Suprapubic skin (tissue), 4 donors: ENCODE results near the gene SOX9. TPM values are rescaled to one million over a fixed set of nuclear protein-coding genes. Genes with fewer than 3 reads are reported as not detected.

Source experiments
- DNase-seq, 2 donors: peaks; one replicate each; pipeline ENCODE4 v3.0.0-alpha.2; 2019; ENCODE audit warnings: low spot score in 2 of 2
- H3K27ac ChIP-seq: fragments of 200-600 bp; sonication (generic); one replicate; pipeline ENCODE4 v1.5.1; 2019
- H3K27me3 ChIP-seq: fragments of 200-600 bp; sonication (generic); one replicate; pipeline ENCODE4 v1.5.1; 2019
- H3K36me3 ChIP-seq: fragments of 200-600 bp; sonication (generic); one replicate; pipeline ENCODE4 v1.5.1; 2019
- H3K4me1 ChIP-seq: fragments of 200-600 bp; sonication (generic); one replicate; pipeline ENCODE4 v1.5.1; 2019
- H3K4me3 ChIP-seq: fragments of 200-600 bp; sonication (generic); one replicate; pipeline ENCODE4 v1.5.1; 2019; ENCODE audit warnings: mild to moderate bottlenecking
- H3K9me3 ChIP-seq: fragments of 200-600 bp; sonication (generic); one replicate; pipeline ENCODE4 v1.5.1; 2019
- EP300 ChIP-seq: sonication (generic); formaldehyde crosslinking; IDR thresholded peaks from one replicate; pipeline ENCODE4 v1.6.1; 2017; ENCODE audit warnings: antibody characterized with exemption
- POLR2A ChIP-seq, 2 donors: fragments of 450-650 bp; IDR thresholded peaks; one replicate each; pipeline ENCODE4 v1.6.1; 2017; ENCODE audit warnings: antibody characterized with exemption in 2 of 2, mild to moderate bottlenecking in 2 of 2, moderate library complexity in 2 of 2
- POLR2AphosphoS5 ChIP-seq, 3 donors: sonication (generic); formaldehyde crosslinking; IDR thresholded peaks; one replicate each; pipeline ENCODE4 v1.6.1; 2017; ENCODE audit warnings: antibody characterized with exemption in 3 of 3
- WGBS: methylation state at CpG from one replicate; pipeline ENCODE4 v1.1.5; 2018; 5-methylcytosine and 5-hydroxymethylcytosine counted together
- total RNA-seq, 4 donors: library from RNA; depleted of rRNA; stranded (reverse); fragments of >200 nt; gene quantifications; one replicate each; pipeline ENCODE4 v1.1.0, GENCODE V29; 2016
- TF ChIP-seq, protein P1 (sequence below), 2 donors: fragments of 200-600 bp in 1 of 2; fragments of 450-650 bp in 1 of 2; sonication (generic) in 1 of 2; IDR thresholded peaks; one replicate each; pipeline ENCODE4 v1.5.1; 2016 to 2019; ENCODE audit warnings: antibody characterized with exemption in 2 of 2, mild to moderate bottlenecking in 1 of 2, moderate library complexity in 1 of 2

The SOX9 gene
- total RNA-seq, 4 donors from 2014 or later: 30.0 to 52.3 (median 42.9) TPM

DNA sequence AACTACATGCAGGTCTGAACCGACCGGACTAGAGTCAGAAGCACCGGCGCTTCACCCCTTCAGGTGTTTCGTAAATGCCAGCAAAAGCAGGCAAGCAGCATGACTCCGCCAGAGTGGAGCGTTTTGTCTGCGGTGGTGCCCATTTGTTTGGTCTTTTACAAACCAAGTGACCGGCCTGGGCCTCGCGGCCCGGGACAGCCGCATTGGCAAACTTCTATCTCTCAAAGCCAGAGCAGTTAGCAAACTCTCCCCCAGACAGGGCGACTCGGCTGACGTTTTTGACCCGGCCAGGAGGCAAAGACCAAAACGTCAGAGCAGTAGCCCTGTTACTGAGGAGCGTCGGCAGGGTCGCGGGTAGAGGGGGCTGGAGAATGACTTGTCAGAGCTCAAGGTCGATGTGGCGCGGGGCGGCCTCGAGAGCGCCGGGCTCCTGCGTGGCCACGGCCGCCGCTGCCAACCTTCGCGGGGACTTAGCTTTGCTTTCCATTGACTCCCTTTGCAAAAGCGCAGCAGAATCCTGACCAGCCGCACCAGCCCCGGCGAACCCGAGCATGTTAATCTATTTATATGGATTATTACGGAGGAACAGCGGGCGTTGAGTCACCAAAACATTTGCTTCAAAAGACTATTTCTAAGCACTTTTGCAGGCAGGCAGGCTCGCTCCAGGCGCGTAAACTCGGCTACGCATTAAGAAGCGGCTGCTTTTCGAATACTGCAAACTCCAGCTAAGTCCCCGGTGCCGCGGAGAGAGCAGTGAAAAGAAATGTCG lies 763 bp upstream of the SOX9 start:
- 4% methylated on average over 26 of the region's 54 CpGs for WGBS
- no peak for TF ChIP-seq POLR2A (IDR thresholded peaks at IDR 0.05)
- TF ChIP-seq POLR2AphosphoS5 (IDR thresholded peaks at IDR 0.05): no peak
- no peak for TF ChIP-seq EP300
- peak; percentile 76 to 81 for DNase-seq
- Histone ChIP-seq H3K36me3 (peaks cover 3% of the 10 kb centered on the region), H3K27me3 (peaks cover 90% of the 10 kb centered on the region), H3K4me1 (peaks cover 66% of the 10 kb centered on the region), H3K4me3 (peak overlapping the region; percentile 61), H3K9me3 (no peaks in the 10 kb centered on the region), H3K27ac (peak overlapping the region; percentile 78)

DNA sequence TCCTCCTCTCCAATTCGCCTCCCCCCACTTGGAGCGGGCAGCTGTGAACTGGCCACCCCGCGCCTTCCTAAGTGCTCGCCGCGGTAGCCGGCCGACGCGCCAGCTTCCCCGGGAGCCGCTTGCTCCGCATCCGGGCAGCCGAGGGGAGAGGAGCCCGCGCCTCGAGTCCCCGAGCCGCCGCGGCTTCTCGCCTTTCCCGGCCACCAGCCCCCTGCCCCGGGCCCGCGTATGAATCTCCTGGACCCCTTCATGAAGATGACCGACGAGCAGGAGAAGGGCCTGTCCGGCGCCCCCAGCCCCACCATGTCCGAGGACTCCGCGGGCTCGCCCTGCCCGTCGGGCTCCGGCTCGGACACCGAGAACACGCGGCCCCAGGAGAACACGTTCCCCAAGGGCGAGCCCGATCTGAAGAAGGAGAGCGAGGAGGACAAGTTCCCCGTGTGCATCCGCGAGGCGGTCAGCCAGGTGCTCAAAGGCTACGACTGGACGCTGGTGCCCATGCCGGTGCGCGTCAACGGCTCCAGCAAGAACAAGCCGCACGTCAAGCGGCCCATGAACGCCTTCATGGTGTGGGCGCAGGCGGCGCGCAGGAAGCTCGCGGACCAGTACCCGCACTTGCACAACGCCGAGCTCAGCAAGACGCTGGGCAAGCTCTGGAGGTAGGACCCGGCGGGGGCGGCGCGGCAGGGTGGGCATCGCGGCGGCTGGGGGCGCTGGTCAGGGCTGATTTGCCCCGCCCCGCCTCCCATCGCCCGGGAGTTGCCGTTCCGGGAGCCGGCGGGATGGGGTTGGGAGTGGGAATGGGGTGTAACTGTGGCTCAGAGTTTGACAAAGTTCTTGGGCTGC lies 567 bp downstream of the SOX9 start:
- DNase-seq: peak in 1 of 2 donors; percentile 84
- peaks cover 77% of the 10 kb centered on the region for H3K27me3 ChIP-seq

DNA sequence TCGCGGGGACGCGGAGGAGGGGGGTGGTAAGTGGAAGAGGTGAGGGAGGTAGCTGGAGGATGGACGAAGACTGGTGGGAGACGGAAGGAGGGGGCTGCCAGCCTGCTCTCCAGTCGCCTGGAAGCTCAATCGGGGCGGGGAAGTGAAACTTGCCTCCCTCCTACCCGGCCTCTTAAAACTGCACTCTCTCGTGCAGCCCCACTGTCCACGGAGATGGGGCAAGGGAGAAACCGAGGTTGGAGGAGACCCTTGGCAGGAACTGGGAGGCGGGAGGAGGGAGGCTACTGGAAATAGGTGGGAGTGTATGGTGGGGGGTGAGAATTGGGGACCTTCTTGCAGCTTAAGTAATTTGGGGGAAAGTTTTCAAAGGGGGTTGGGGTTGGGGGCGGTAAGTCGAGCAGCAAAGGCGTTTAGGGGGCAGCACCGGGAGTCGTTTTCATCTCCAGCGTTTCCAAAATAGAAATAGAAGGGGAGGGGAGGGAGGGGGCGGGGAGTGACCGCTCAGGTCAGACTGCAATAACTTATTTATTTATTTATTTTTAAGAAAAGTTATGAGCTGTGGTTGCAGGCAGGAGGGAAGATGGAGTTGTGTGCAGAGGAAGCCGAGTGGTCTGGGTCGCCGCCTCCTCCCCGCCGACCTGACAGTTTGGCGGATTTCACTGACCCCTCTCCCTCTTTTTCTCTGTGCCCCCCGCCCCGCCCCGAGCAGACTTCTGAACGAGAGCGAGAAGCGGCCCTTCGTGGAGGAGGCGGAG lies 1.4 kb downstream of the SOX9 start:
- TF ChIP-seq POLR2A (IDR thresholded peaks at IDR 0.05): no peak
- no peak for TF ChIP-seq EP300
- no peak for TF ChIP-seq POLR2AphosphoS5 (IDR thresholded peaks at IDR 0.05)
- TF ChIP-seq, protein P1, sequence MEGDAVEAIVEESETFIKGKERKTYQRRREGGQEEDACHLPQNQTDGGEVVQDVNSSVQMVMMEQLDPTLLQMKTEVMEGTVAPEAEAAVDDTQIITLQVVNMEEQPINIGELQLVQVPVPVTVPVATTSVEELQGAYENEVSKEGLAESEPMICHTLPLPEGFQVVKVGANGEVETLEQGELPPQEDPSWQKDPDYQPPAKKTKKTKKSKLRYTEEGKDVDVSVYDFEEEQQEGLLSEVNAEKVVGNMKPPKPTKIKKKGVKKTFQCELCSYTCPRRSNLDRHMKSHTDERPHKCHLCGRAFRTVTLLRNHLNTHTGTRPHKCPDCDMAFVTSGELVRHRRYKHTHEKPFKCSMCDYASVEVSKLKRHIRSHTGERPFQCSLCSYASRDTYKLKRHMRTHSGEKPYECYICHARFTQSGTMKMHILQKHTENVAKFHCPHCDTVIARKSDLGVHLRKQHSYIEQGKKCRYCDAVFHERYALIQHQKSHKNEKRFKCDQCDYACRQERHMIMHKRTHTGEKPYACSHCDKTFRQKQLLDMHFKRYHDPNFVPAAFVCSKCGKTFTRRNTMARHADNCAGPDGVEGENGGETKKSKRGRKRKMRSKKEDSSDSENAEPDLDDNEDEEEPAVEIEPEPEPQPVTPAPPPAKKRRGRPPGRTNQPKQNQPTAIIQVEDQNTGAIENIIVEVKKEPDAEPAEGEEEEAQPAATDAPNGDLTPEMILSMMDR (IDR thresholded peaks at IDR 0.05): no peak
- 10% methylated on average over 36 of the region's 36 CpGs for WGBS
- peak overlapping the region; percentile 77 for H3K27ac ChIP-seq
- peaks cover 3% of the 10 kb centered on the region for H3K36me3 ChIP-seq
- H3K27me3 ChIP-seq: peaks cover 69% of the 10 kb centered on the region
- peak overlapping the region; percentile 61 for H3K4me3 ChIP-seq
- H3K4me1 ChIP-seq: peaks cover 55% of the 10 kb centered on the region
- H3K9me3 ChIP-seq: no peaks in the 10 kb centered on the region
- DNase-seq: peak in 1 of 2 donors; percentile 78

More for the DNA sequence above, 567 bp downstream of the SOX9 start:
- TF ChIP-seq POLR2AphosphoS5 (IDR thresholded peaks at IDR 0.05): no peak
- peak overlapping the region; percentile 61 for H3K4me3 ChIP-seq
- no peaks in the 10 kb centered on the region for H3K9me3 ChIP-seq
- WGBS: under 1% methylated on average over 34 of the region's 88 CpGs
- peaks cover 3% of the 10 kb centered on the region for H3K36me3 ChIP-seq
- peaks cover 63% of the 10 kb centered on the region for H3K4me1 ChIP-seq
- peak overlapping the region; percentile 77 for H3K27ac ChIP-seq

DNA sequence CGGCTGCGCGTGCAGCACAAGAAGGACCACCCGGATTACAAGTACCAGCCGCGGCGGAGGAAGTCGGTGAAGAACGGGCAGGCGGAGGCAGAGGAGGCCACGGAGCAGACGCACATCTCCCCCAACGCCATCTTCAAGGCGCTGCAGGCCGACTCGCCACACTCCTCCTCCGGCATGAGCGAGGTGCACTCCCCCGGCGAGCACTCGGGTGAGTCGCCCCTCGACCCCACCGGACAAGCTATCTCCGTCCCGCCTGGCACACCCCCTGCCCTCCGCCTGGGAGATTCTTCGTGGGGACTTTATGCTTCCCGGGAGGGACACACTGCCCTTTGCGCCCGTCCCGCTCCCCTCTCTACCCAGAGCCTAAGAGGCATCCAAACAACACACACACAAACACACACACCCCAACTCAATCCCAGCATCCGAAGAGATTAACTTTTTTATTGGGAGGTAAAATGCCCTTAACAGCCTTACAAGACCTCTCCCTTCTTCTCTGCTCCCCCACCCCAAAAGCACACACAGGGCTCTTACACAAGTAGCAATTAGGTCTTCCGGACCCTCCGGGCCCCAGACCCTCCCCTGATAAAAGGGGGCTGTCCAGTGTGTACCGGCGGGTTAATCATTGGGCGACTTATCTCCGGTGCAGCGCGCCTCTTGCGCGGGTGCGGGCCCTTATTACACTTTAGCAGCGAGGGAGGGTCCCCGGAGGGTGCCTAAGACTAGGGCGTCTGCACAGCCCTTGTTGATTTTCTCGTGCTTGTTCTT lies 2.1 kb downstream of the SOX9 start:
- Histone ChIP-seq H3K4me1 (peaks cover 48% of the 10 kb centered on the region), H3K4me3 (peak overlapping the region; percentile 61), H3K27me3 (peaks cover 61% of the 10 kb centered on the region), H3K36me3 (peaks cover 3% of the 10 kb centered on the region), H3K9me3 (no peaks in the 10 kb centered on the region), H3K27ac (peak overlapping the region; percentile 11)
- peak in 1 of 2 donors; percentile 81 for DNase-seq
- TF ChIP-seq POLR2A (IDR thresholded peaks at IDR 0.05) (no peak), POLR2AphosphoS5 (IDR thresholded peaks at IDR 0.05) (no peak), EP300 (no peak)
- TF ChIP-seq, protein P1 (IDR thresholded peaks at IDR 0.05): no peak
- WGBS: 43% methylated on average over 30 of the region's 48 CpGs

DNA sequence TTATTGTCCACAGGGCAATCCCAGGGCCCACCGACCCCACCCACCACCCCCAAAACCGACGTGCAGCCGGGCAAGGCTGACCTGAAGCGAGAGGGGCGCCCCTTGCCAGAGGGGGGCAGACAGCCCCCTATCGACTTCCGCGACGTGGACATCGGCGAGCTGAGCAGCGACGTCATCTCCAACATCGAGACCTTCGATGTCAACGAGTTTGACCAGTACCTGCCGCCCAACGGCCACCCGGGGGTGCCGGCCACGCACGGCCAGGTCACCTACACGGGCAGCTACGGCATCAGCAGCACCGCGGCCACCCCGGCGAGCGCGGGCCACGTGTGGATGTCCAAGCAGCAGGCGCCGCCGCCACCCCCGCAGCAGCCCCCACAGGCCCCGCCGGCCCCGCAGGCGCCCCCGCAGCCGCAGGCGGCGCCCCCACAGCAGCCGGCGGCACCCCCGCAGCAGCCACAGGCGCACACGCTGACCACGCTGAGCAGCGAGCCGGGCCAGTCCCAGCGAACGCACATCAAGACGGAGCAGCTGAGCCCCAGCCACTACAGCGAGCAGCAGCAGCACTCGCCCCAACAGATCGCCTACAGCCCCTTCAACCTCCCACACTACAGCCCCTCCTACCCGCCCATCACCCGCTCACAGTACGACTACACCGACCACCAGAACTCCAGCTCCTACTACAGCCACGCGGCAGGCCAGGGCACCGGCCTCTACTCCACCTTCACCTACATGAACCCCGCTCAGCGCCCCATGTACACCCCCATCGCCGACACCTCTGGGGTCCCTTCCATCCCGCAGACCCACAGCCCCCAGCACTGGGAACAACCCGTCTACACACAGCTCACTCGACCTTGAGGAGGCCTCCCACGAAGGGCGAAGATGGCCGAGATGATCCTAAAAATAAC lies 3.0 kb downstream of the SOX9 start:
- TF ChIP-seq POLR2AphosphoS5 (IDR thresholded peaks at IDR 0.05) (no peak), EP300 (no peak), POLR2A (IDR thresholded peaks at IDR 0.05) (no peak)
- TF ChIP-seq, protein P1 (IDR thresholded peaks at IDR 0.05): no peak
- WGBS: 67% methylated on average over 51 of the region's 75 CpGs
- DNase-seq: no peak
- Histone ChIP-seq H3K9me3 (no peaks in the 10 kb centered on the region), H3K4me1 (peaks cover 39% of the 10 kb centered on the region), H3K27me3 (peaks cover 55% of the 10 kb centered on the region), H3K36me3 (peaks cover 3% of the 10 kb centered on the region), H3K27ac (peak overlapping the region; percentile 11), H3K4me3 (peak overlapping the region; percentile 61)
